ENCODE results near the gene ST8SIA4.

ST8SIA4 gene

GRCh38 chr5:100872408-100873190, 30.5 kb downstream of the ST8SIA4 start:
- no peak for DNase-seq (ENCODE audit: low spot score)

- no peak for DNase-seq (ENCODE audit: low spot score)
Observed at GRCh38 chr5:100867039-100867562, 36.0 kb downstream of the ST8SIA4 start.

GRCh38 chr5:100864931-100865330, 38.2 kb downstream of the ST8SIA4 start:
- DNase-seq (ENCODE audit: low spot score) = no peak

GRCh38 chr5:100863739-100864138, 39.3 kb downstream of the ST8SIA4 start:
- DNase-seq (ENCODE audit: low spot score) = no peak

- DNase-seq (ENCODE audit: low spot score) = no peak
Observed at GRCh38 chr5:100861148-100861547, 41.9 kb downstream of the ST8SIA4 start.

GRCh38 chr5:100860407-100860806, 42.7 kb downstream of the ST8SIA4 start:
- DNase-seq (ENCODE audit: low spot score) = no peak

- DNase-seq (ENCODE audit: low spot score) = no peak
Observed at GRCh38 chr5:100858987-100859545, 44.0 kb downstream of the ST8SIA4 start.

GRCh38 chr5:100856462-100856861, 46.6 kb downstream of the ST8SIA4 start:
- DNase-seq (ENCODE audit: low spot score) = no peak

- DNase-seq (ENCODE audit: low spot score) = no peak
Observed at GRCh38 chr5:100855937-100856430, 47.1 kb downstream of the ST8SIA4 start.

- DNase-seq (ENCODE audit: low spot score) = no peak
Observed at GRCh38 chr5:100855295-100855694, 47.8 kb downstream of the ST8SIA4 start.

GRCh38 chr5:100854591-100854990, 48.5 kb downstream of the ST8SIA4 start:
- DNase-seq (ENCODE audit: low spot score) = peak; percentile 47

GRCh38 chr5:100853582-100853981, 49.5 kb downstream of the ST8SIA4 start:
- DNase-seq (ENCODE audit: low spot score) = no peak

- no peak for DNase-seq (ENCODE audit: low spot score)
Observed at GRCh38 chr5:100852988-100853449, 50.1 kb downstream of the ST8SIA4 start.

GRCh38 chr5:100852051-100852450, 51.0 kb downstream of the ST8SIA4 start:
- DNase-seq (ENCODE audit: low spot score) = no peak

- no peak for DNase-seq (ENCODE audit: low spot score)
Observed at GRCh38 chr5:100846772-100847171, 56.3 kb downstream of the ST8SIA4 start.

GRCh38 chr5:100842080-100842479, 61.0 kb downstream of the ST8SIA4 start:
- no peak for DNase-seq (ENCODE audit: low spot score)

- DNase-seq (ENCODE audit: low spot score) = no peak
Observed at GRCh38 chr5:100841358-100842076, 61.6 kb downstream of the ST8SIA4 start.

- no peak for DNase-seq (ENCODE audit: low spot score)
Observed at GRCh38 chr5:100840789-100841188, 62.3 kb downstream of the ST8SIA4 start.

- DNase-seq (ENCODE audit: low spot score) = no peak
Observed at GRCh38 chr5:100840370-100840769, 62.7 kb downstream of the ST8SIA4 start.

- no peak for DNase-seq (ENCODE audit: low spot score)
Observed at GRCh38 chr5:100838048-100838473, 65.0 kb downstream of the ST8SIA4 start.

- DNase-seq (ENCODE audit: low spot score) = no peak
Observed at GRCh38 chr5:100834519-100834918, 68.6 kb downstream of the ST8SIA4 start.

Measured in SK-N-DZ (cell line).